Loucy (cell line): ENCODE results near the gene CDH4.
A peak's percentile ranks its signal among the peaks of the same experiment; 100 is the strongest.

Source experiments
- H2AFZ ChIP-seq: fragments of 200-600 bp; sonication (generic); 2 replicates; pipeline ENCODE4 v1.6.0; 2016; ENCODE audit warnings: antibody characterized with exemption, mild to moderate bottlenecking, low read length, moderate library complexity
- H3F3A ChIP-seq: fragments of 200-600 bp; 2 replicates; pipeline ENCODE4 v1.6.0; 2016; ENCODE audit warnings: antibody characterized with exemption, low read depth, mild to moderate bottlenecking
- H3K27me3 ChIP-seq: fragments of 200-600 bp; sonication (generic); 2 replicates; pipeline ENCODE4 v1.6.1; 2014; ENCODE audit warnings: low read length, mild to moderate bottlenecking; ENCODE audit not compliant: insufficient read depth, poor library complexity, severe bottlenecking
- H3K36me3 ChIP-seq: fragments of 200-600 bp; sonication (generic); 2 replicates; pipeline ENCODE4 v1.6.1; 2016; ENCODE audit warnings: low read length; ENCODE audit not compliant: insufficient read depth
- H3K4me1 ChIP-seq: fragments of 200-600 bp; sonication (generic); 2 replicates; pipeline ENCODE4 v1.5.1; 2014; ENCODE audit warnings: low read length, mild to moderate bottlenecking; ENCODE audit not compliant: insufficient read depth, poor library complexity, severe bottlenecking
- H3K4me2 ChIP-seq: fragments of 200-600 bp; sonication (generic); 2 replicates; pipeline ENCODE4 v1.6.0; 2014; ENCODE audit warnings: antibody characterized with exemption, low read length, low read depth, mild to moderate bottlenecking; ENCODE audit not compliant: poor library complexity, severe bottlenecking
- H3K4me3 ChIP-seq: fragments of 200-600 bp; sonication (generic); 2 replicates; pipeline ENCODE4 v1.5.1; 2014; ENCODE audit warnings: low read length, mild to moderate bottlenecking, mixed read lengths; ENCODE audit not compliant: poor library complexity, severe bottlenecking
- H3K79me2 ChIP-seq: fragments of 200-600 bp; sonication (generic); 2 replicates; pipeline ENCODE4 v1.6.1; 2014; ENCODE audit warnings: low read length; ENCODE audit not compliant: insufficient read depth
- H3K9ac ChIP-seq: fragments of 200-600 bp; sonication (generic); 2 replicates; pipeline ENCODE4 v1.6.0; 2014; ENCODE audit warnings: mild to moderate bottlenecking, low read depth, low read length, moderate library complexity; ENCODE audit not compliant: poor library complexity, severe bottlenecking
- H3K9me2 ChIP-seq: fragments of 200-600 bp; sonication (generic); replicated peaks from 2 replicates; pipeline ENCODE4 v1.6.1; 2016; ENCODE audit warnings: low read depth, low read length, mixed read lengths
- H3K9me3 ChIP-seq: fragments of 200-600 bp; sonication (generic); 2 replicates; pipeline ENCODE4 v1.6.1; 2014; ENCODE audit warnings: mild to moderate bottlenecking, antibody characterized with exemption, low read length, low read depth; ENCODE audit not compliant: insufficient read depth
- H4K20me1 ChIP-seq: fragments of 200-600 bp; sonication (generic); 2 replicates; pipeline ENCODE4 v1.6.0; 2014; ENCODE audit warnings: antibody characterized with exemption, low read length, mild to moderate bottlenecking; ENCODE audit not compliant: insufficient read depth, poor library complexity, severe bottlenecking
- EZH2phosphoT487 ChIP-seq: fragments of 200-600 bp; IDR thresholded peaks from 2 replicates; pipeline ENCODE4 v1.6.1; 2018; ENCODE audit warnings: antibody characterized with exemption, mild to moderate bottlenecking, moderate library complexity, borderline replicate concordance
- TF ChIP-seq, protein P1 (sequence below): fragments of 200-600 bp; sonication (generic); conservative IDR thresholded peaks from 2 replicates; pipeline ENCODE4 v1.5.1; 2014; ENCODE audit warnings: mild to moderate bottlenecking, antibody characterized with exemption, low read length

The CDH4 gene

GRCh38 chr20:61885759-61886715 is 634.0 kb downstream of the CDH4 start:
- Histone ChIP-seq H3K9me2 (no peaks in the 10 kb centered on the region), H3K36me3 (no peaks in the 10 kb centered on the region), H3K4me2 (peak overlapping the region; percentile 36), H3K4me1 (peaks cover 15% of the 10 kb centered on the region), H4K20me1 (no peaks in the 10 kb centered on the region), H3F3A (no peaks in the 10 kb centered on the region), H3K9ac (no peak overlapping the region), H3K27me3 (no peaks in the 10 kb centered on the region), H3K9me3 (no peaks in the 10 kb centered on the region), H2AFZ (no peak overlapping the region), H3K4me3 (no peak overlapping the region), H3K79me2 (no peaks in the 10 kb centered on the region)
- TF ChIP-seq EZH2phosphoT487: no peak
- TF ChIP-seq, protein P1, sequence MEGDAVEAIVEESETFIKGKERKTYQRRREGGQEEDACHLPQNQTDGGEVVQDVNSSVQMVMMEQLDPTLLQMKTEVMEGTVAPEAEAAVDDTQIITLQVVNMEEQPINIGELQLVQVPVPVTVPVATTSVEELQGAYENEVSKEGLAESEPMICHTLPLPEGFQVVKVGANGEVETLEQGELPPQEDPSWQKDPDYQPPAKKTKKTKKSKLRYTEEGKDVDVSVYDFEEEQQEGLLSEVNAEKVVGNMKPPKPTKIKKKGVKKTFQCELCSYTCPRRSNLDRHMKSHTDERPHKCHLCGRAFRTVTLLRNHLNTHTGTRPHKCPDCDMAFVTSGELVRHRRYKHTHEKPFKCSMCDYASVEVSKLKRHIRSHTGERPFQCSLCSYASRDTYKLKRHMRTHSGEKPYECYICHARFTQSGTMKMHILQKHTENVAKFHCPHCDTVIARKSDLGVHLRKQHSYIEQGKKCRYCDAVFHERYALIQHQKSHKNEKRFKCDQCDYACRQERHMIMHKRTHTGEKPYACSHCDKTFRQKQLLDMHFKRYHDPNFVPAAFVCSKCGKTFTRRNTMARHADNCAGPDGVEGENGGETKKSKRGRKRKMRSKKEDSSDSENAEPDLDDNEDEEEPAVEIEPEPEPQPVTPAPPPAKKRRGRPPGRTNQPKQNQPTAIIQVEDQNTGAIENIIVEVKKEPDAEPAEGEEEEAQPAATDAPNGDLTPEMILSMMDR: no peak

DNA sequence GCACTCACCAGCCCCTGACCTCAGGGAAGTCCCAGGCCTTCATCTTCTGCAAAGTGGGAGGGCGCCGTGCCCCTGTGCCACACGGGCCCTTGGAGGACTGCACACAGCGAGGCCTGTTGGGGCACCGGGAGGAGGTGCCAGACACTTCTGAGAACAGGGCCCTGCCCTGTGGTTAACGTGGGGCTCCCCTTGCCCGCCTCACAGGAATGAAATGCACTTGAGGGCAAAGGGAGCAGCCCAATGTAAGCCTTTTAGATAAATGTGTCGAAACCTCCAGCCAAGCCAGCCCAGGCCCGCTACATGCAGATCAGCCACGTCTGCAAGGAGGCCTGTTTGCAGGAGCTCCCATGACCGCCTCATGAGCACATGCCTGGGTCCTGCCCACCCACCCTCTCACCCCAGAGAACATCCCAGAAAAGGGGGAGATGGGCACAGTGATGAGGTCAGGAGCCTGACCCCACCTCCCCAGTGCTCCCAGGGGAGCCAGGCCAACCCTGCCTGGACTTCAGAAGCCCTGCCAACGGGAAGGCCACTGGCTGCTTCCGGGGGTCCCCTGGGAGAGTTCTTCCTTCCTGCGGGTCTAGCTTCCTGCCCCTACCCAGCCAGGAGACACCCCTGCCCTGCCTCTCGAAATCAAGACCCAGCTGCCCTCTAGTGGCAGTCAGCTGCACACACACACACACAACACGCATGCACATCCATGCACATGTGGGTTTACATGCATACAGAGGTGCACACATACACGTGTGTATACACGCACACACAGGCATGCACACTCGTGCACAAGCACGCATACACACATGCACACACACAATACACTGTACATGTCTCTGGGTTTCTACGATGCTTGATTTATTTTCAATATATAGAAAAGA is 634.9 kb downstream of the CDH4 start:
- Histone ChIP-seq H3K9ac (no peak overlapping the region), H3K9me2 (no peaks in the 10 kb centered on the region), H3F3A (no peaks in the 10 kb centered on the region), H3K4me1 (peaks cover 23% of the 10 kb centered on the region), H3K9me3 (no peaks in the 10 kb centered on the region), H2AFZ (no peak overlapping the region), H4K20me1 (no peaks in the 10 kb centered on the region), H3K4me3 (no peak overlapping the region), H3K36me3 (no peaks in the 10 kb centered on the region), H3K4me2 (peak overlapping the region; percentile 36), H3K27me3 (no peaks in the 10 kb centered on the region), H3K79me2 (no peaks in the 10 kb centered on the region)
- TF ChIP-seq, protein P1: peak; percentile 98
- no peak for TF ChIP-seq EZH2phosphoT487

DNA sequence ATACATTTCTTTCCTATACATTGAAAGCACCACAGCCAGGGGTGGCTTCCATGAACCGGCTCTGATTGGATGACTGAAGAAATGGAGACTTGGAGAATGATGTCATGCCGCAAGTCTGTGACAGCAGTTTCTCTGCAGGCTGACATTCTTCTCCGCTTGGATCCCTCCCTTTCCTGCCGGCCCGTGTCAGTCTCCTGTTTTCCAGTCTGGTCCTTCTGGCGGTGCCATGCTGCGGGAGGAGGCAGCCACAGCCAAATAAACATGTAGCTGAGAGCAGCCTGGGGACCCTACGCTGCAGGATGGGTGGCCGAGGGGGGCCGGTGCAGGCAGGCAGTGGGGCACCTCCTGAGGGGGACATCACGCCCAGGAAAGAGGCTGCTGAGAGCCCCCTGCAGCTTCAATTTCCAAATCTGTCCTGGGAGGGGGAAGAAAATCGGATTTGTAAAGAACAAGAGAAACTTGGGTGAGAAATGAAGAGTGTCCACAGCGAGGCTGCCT is 635.6 kb downstream of the CDH4 start:
- no peaks in the 10 kb centered on the region for H3K79me2 ChIP-seq
- H3K4me1 ChIP-seq: peaks cover 23% of the 10 kb centered on the region
- H3K4me3 ChIP-seq: no peak overlapping the region
- no peak overlapping the region for H2AFZ ChIP-seq
- H4K20me1 ChIP-seq: no peaks in the 10 kb centered on the region
- H3K27me3 ChIP-seq: no peaks in the 10 kb centered on the region
- H3F3A ChIP-seq: no peaks in the 10 kb centered on the region
- no peaks in the 10 kb centered on the region for H3K9me3 ChIP-seq
- TF ChIP-seq EZH2phosphoT487: no peak
- TF ChIP-seq, protein P1: 0 out of 2 replicates have a peak, but pooled peaks have one; percentile 7
- H3K9ac ChIP-seq: no peak overlapping the region
- H3K4me2 ChIP-seq: no peak overlapping the region
- H3K9me2 ChIP-seq: no peaks in the 10 kb centered on the region
- H3K36me3 ChIP-seq: no peaks in the 10 kb centered on the region
